ENCODE results near the gene RFPL3. TPM values are rescaled to one million over a fixed set of nuclear protein-coding genes. Genes with fewer than 3 reads are reported as not detected.
"Not testable (repeated sequence)": the region's sequence is repeated elsewhere in the genome, so short reads cannot be mapped to it uniquely, and the experiment has no call there.

RFPL3 gene
- not detected for total RNA-seq

DNA sequence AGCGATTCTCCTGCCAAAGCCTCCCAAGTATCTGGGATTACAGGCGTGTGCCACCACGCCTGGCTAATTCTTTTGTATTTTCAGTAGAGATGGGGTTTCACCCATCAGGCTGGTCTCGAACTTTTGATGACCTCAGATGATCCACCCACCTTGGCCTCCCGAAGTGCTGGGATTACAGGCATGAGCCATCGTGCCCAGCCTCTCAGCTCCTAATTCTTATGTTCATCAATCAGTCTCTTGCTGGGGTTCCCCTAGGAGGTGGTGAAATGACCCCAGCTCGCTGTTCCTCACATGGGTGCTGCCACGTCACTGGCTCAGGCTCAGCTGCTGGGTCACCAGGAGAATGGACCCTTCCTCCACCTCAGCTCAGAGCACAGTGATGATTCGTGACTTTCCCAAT lies at the start of gene RFPL3:
TSS of gene RFPL3 (plus strand) at position 301 of the 400 bp plus-strand sequence. CDS start 205 bp downstream, outside the sequence.
- not testable (repeated sequence) for DNase-seq

DNA sequence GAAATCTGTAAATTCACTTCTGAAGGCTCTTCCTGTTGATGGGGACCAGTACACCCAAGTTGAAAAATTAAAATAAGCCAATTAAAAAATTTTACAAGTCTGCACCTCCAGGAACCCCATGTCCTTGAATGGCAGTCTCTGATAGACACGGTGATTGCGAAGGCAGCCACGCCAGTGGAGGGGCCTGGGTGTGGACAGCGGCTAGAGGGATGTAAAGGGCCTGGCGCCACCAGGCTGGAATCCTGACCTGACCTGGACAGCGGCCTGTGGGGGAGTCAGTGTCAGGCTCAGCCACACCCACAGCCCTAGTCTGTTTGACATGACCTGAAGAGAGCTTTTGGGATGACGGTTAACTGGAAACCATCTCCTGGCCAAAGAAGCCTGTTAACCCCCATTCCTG lies 49.5 kb upstream of the RFPL3 start:
- DNase-seq = no peak

DNA sequence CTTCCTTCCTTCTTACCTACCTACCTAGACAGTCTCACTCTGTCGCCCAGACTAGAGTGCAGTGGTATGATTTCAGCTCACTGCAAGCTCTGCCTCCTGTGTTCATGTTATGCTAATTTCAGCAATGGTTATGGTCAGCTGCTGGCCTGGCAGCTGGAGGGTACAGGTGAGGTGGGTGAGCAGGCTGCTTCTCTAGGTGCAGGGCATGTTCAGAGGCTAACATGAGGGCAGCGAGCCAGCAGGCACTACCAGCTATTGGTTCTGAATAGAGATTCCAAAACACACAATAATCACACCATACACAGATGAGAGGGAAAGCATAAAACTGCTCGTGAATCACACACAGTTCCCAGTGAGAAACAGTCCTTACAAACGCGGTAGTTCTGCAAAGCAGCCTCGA lies 48.7 kb upstream of the RFPL3 start:
- DNase-seq = no peak

GRCh38 chr22:32309585-32310251 lies 47.9 kb upstream of the RFPL3 start:
- no peak for DNase-seq

- no peak for DNase-seq
Measured at GRCh38 chr22:32310777-32311176, 46.9 kb upstream of the RFPL3 start.

DNA sequence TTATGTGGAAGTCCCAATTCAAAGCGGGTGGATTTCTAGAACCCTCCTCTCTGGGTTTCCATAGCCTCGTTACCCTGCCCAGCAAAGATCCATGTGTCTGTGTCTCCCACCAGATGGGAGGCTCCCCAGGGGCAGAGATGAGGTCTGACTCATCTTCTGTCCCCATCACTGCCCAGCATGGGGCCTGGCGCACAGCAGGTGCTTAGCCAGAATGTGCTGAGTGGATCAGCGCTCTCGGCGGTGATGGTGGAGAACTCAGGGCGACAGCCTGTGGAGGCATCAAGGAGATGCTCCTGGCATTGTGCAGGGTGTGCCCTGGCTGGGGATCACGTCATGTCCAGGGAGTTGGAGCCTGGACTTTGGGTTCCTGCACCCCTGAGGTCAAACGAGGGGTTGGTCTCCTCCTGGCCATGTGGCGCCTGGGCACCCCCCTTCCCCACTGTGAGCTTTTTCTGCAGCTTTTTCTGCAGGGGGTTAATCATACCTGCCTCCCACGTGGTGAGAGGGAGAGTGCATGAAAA lies 46.1 kb upstream of the RFPL3 start:
- DNase-seq = no peak

DNA sequence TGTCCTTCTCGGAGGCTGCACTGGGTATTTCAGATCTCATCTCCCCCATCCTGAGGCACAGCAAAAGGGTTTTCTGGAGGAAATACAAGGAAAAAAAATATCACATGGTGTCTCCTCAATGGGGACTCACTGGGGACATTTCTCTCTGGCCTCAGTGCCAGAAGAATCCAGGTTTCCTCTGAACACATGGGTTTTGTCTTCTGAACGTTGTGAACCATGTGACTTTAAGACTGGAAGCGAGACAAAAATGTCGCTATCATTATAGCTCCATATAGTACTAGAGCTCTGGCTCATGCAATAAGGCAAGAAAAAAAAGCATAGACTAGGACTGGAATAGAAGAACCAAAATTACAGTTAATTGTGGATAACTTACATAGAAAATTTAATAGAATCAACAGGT lies 44.9 kb upstream of the RFPL3 start:
- DNase-seq = no peak

DNA sequence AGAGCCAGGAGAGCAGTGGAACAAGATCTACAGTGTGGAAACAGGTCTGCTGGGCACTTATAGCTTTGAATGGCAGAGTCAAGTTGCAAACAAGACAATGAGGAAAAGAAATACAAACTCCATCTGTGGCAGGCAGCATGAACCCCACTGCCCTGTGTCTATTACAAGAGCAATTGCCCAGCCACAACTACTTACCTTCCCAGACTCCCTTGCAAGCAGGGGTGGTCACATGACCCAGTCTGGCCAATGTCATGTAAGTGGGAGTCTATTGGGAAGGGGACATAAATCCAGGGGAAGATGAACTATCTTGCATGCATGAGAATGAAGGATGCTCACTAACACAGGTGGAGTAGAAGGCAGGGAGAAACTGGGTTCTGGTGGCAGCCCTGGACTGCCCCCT lies 44.1 kb upstream of the RFPL3 start:
- DNase-seq = no peak

DNA sequence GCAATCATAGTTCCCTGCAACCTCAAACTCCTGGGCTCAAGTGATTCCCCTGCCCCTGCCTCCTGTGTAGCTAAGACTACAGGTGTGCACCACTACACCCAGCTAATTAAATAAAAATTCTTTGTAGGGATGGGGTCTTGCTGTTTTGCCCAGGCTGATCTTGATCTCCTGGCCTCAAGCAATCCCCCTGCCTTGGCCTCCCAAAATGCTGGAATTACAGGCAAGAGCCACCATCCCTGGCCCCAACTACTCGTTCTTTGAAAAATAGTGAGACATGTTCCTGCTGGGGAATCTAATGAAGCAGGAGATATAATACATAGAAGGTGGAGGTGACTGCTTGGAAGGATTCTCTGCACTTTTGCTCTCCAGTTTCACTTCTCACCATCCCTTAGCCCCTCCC lies 40.1 kb upstream of the RFPL3 start:
- DNase-seq = no peak

GRCh38 chr22:32318361-32318760 lies 39.3 kb upstream of the RFPL3 start:
- DNase-seq = no peak

- DNase-seq = no peak
Measured at GRCh38 chr22:32319861-32320406, 37.7 kb upstream of the RFPL3 start.

- no peak for DNase-seq
Measured at GRCh38 chr22:32322986-32323385, 34.7 kb upstream of the RFPL3 start.

- DNase-seq = no peak
Measured at GRCh38 chr22:32323513-32324164, 34.0 kb upstream of the RFPL3 start.

DNA sequence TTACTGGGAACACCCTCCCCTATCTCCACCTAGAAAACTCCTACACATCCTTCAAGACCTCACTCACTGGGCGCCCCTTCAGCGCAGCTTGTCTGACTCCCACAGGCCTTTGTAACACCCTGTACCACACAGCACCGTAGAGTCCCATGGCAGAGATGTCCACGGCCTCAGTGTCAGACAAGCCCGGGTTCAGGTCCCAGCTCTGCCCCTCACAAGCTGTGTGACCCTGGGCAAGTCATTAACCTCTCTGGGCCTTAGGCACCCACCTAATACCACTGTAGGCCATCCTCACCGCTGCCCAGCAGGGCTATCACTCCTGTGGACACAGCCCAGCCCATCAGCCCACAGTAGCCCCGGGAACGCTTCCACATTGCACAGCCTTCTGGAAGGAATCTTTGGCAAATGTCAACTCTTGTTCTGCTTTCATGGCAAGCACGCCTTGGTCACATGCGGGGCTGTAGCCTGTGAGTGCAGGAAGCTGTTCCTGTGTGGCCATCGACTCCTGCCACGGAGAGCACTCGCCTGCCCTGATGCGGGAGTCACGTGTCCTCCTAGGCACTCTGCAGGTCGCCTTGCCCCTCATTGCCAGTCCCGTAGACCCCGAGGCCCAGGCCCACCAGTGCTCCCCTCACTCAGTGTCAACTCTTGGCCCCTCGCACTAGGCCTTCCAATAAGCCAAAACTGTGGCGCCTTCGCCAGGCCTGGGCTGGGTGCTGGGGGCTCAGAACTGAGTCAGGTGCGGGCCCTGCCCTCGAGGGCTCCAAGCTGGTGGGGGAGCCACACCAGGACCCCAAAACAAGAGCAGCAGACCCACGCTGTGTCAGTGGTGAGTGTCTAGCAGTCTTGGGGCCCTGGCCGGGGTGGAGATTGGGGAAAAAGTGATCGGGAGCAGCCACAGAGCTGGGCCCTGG lies 32.9 kb upstream of the RFPL3 start:
- DNase-seq = no peak

- no peak for DNase-seq
Measured at GRCh38 chr22:32325416-32325801, 32.3 kb upstream of the RFPL3 start.

GRCh38 chr22:32325811-32326237 lies 31.8 kb upstream of the RFPL3 start:
- no peak for DNase-seq

GRCh38 chr22:32326647-32327046 lies 31.0 kb upstream of the RFPL3 start:
- no peak for DNase-seq

DNA sequence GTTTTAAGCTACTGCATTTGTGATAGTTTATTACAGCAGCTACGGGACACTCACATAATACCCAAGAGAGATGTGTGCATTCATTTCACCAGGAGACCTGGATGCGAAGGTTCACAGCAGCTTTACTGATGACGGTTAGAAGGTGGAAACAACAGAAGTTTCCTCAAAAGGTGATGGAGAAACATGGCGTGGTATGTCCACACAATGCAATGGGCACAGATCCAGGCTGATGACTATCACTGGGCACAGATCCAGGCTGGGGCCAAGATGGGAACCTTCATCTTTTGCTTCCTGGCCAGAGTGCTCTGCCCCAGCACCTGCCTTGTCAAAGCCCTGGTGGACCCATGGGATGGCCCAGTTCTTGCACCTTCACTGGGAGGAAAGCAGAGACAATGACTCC lies 30.6 kb upstream of the RFPL3 start:
- no peak for DNase-seq

- DNase-seq = no peak
Measured at GRCh38 chr22:32327596-32328171, 30.0 kb upstream of the RFPL3 start.

GRCh38 chr22:32328306-32329201 lies 29.1 kb upstream of the RFPL3 start:
- no peak for DNase-seq

DNA sequence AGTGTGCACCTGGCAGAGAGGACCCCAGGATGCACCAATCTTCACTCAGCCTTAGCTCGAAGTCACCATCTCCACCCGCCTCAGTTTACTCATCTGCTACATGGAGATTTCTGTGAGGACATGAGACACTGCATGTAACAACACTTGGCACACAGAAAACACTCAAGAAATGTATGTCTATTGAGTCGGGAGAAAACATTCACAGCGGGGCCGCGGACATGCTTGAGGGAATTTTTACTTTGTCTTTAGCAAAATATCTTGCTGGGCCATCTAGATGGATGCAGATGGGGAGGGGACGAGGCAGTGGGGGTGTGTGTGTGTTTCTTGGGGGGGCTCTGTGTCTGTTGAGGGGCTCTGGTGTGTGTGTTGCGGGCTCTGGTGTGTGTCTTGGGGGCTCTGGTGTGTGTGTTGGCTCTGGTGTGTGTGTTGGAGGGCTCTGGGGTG lies 28.4 kb upstream of the RFPL3 start:
- DNase-seq = no peak

All from effector CD4-positive, alpha-beta T cell (primary cell).